ENCODE data around the gene ZFR. TPM values are rescaled to one million over a fixed set of nuclear protein-coding genes. Genes with fewer than 3 reads are reported as not detected.

ZFR gene
- polyA plus RNA-seq, 1 of the 3 experiments (the other 2 are of a cell fraction): 24.6 TPM

DNA sequence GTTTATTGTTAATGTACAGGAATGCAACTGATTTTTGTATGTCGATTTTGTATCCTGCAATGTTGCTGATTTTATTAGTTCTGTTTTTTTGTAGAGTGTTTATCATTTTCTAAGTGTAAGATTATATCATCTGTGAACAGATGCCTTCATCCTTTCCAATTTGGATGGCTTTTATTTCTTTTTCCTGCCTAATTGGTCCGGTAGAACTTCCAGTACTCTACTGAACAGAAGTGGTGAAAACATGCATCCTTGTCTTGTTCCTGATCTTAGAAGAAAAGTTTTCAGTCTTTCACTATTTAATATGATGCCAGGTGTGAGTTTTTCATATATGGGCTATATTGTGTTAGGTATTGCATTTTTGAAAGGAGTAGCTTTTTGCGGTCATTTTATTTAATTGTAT is 42.5 kb upstream of the ZFR start:
- DNase-seq: no peak
- ChIA-PET POLR2A (no interaction called here), CTCF (interaction anchor here (2.6 to 6.6 kb wide), 2 partner anchors 102 to 254 kb away, joined by 8 to 183 read pairs; no protein-coding TSS in a partner anchor)
- H3K27ac ChIP-seq (ENCODE audit: low read depth in 2 of 2, low read length in 1 of 2): no peak overlapping the region
- no peak overlapping the region for H3K9ac ChIP-seq
- peaks cover 5 to 7% of the 10 kb centered on the region in 2 experiments; a peak in 3 of 4 replicates for H3K4me1 ChIP-seq (ENCODE audit: control insufficient read depth in 1 of 2, insufficient read depth in 2 of 2, low read depth in 1 of 2, low read length in 1 of 2)
- TF ChIP-seq FOXJ3 (CRISPR knock-in tag; IDR thresholded peaks at IDR 0.05): no peak
- no peak for TF ChIP-seq MXI1 (IDR thresholded peaks at IDR 0.05; ENCODE audit: low read depth, low read length)
- no peak for TF ChIP-seq RXRA (IDR thresholded peaks at IDR 0.05; ENCODE audit: borderline replicate concordance, low read depth)
- TF ChIP-seq POLR2AphosphoS5 (IDR thresholded peaks at IDR 0.05; ENCODE audit: low read depth, low read length): no peak
- TF ChIP-seq TCF12 (IDR thresholded peaks at IDR 0.05): no peak
- no peak for TF ChIP-seq FOXM1 (IDR thresholded peaks at IDR 0.05; ENCODE audit: low read depth)
- TF ChIP-seq, protein P1, sequence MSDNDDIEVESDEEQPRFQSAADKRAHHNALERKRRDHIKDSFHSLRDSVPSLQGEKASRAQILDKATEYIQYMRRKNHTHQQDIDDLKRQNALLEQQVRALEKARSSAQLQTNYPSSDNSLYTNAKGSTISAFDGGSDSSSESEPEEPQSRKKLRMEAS (IDR thresholded peaks at IDR 0.05; ENCODE audit: low read depth): no peak
- TF ChIP-seq MEF2A (IDR thresholded peaks at IDR 0.05; ENCODE audit: borderline replicate concordance, low read depth): no peak
- TF ChIP-seq GABPA (IDR thresholded peaks at IDR 0.05; ENCODE audit: low read depth): no peak
- no peak for TF ChIP-seq RAD21 (IDR thresholded peaks at IDR 0.05; ENCODE audit: low read length)
- no peak for TF ChIP-seq EZH2phosphoT487 (IDR thresholded peaks at IDR 0.05; ENCODE audit: borderline replicate concordance, low read depth)
- H3K4me2 ChIP-seq: no peak overlapping the region
- no peak overlapping the region for H2AFZ ChIP-seq (ENCODE audit: low read depth)
- H3K9me3 ChIP-seq: no peaks in the 10 kb centered on the region
- H3K36me3 ChIP-seq (replicated peaks in 1 of 2; ENCODE audit: control insufficient read depth in 1 of 2, insufficient read depth in 2 of 2, low read length in 1 of 2): no peaks in the 10 kb centered on the region
- 68% methylated on average over 3 of the region's 3 CpGs for WGBS (ENCODE audit: low lambda C conversion rate)
- H3K27me3 ChIP-seq (ENCODE audit: insufficient read depth): no peaks in the 10 kb centered on the region
- H4K20me1 ChIP-seq (ENCODE audit: insufficient read depth): no peaks in the 10 kb centered on the region
- H3K4me3 ChIP-seq (ENCODE audit: low read depth in 2 of 2, low read length in 1 of 2): no peak overlapping the region
- H3K79me2 ChIP-seq (ENCODE audit: insufficient read depth): no peaks in the 10 kb centered on the region
- H3K9me2 ChIP-seq: no peaks in the 10 kb centered on the region
- peaks cover 3% of the 10 kb centered on the region for H3F3A ChIP-seq (replicated peaks; ENCODE audit: insufficient read depth)

DNA sequence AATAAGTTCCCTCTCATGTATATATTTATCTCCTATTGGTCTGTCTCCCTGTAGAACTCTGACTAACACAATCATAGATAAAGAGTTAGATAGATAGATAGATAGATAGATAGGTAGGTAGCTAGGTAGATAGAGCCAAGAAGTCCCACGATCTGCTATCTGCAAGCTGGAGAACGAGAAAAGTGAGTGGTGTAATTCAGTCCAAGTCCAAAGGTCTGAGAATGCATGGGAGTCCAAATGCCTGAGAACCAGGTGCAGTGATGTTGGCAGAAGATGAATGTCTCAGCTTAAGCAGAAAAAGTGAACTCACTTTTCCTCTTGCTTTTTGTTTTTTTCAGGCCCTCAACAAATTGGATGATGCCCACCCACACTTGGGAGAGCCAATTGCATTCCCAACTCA is 37.7 kb upstream of the ZFR start:
- Histone ChIP-seq H3K9me3 (no peaks in the 10 kb centered on the region), H3K4me2 (no peak overlapping the region), H3K4me3 (ENCODE audit: low read depth in 2 of 2, low read length in 1 of 2) (no peak overlapping the region), H3K9me2 (no peaks in the 10 kb centered on the region), H4K20me1 (ENCODE audit: insufficient read depth) (no peaks in the 10 kb centered on the region), H2AFZ (ENCODE audit: low read depth) (no peak overlapping the region), H3K9ac (no peak overlapping the region), H3K27me3 (ENCODE audit: insufficient read depth) (no peaks in the 10 kb centered on the region), H3K27ac (ENCODE audit: low read depth in 2 of 2, low read length in 1 of 2) (no peak overlapping the region), H3K4me1 (ENCODE audit: control insufficient read depth in 1 of 2, insufficient read depth in 2 of 2, low read depth in 1 of 2, low read length in 1 of 2) (no peaks in the 10 kb centered on the region), H3K36me3 (replicated peaks in 1 of 2; ENCODE audit: control insufficient read depth in 1 of 2, insufficient read depth in 2 of 2, low read length in 1 of 2) (no peaks in the 10 kb centered on the region), H3F3A (replicated peaks; ENCODE audit: insufficient read depth) (no peaks in the 10 kb centered on the region), H3K79me2 (ENCODE audit: insufficient read depth) (no peaks in the 10 kb centered on the region)
- ChIA-PET POLR2A (no interaction called here), CTCF (interaction anchor here (0.8 to 5.3 kb wide), 2 partner anchors 108 to 153 kb away, joined by 4 to 28 read pairs; no protein-coding TSS in a partner anchor)
- DNase-seq: no peak
- WGBS (ENCODE audit: low lambda C conversion rate): 50% methylated on average over 2 of the region's 2 CpGs
- TF ChIP-seq YY1 (IDR thresholded peaks at IDR 0.05; ENCODE audit: low read depth) (no peak), JUND (IDR thresholded peaks at IDR 0.05) (no peak), MEF2A (IDR thresholded peaks at IDR 0.05; ENCODE audit: borderline replicate concordance, low read depth) (no peak), FOXM1 (IDR thresholded peaks at IDR 0.05; ENCODE audit: low read depth) (no peak), GATA2 (CRISPR knock-in tag; IDR thresholded peaks at IDR 0.05) (no peak), GABPA (IDR thresholded peaks at IDR 0.05; ENCODE audit: low read depth) (no peak), FOXJ3 (CRISPR knock-in tag; IDR thresholded peaks at IDR 0.05) (no peak), FOSL2 (IDR thresholded peaks at IDR 0.05; ENCODE audit: borderline replicate concordance, low read depth) (no peak), TCF12 (IDR thresholded peaks at IDR 0.05) (no peak), ELF1 (IDR thresholded peaks at IDR 0.05) (no peak), MXI1 (IDR thresholded peaks at IDR 0.05; ENCODE audit: low read depth, low read length) (no peak), RFX5 (IDR thresholded peaks at IDR 0.05; ENCODE audit: low read length) (no peak)
- TF ChIP-seq, protein P2, sequence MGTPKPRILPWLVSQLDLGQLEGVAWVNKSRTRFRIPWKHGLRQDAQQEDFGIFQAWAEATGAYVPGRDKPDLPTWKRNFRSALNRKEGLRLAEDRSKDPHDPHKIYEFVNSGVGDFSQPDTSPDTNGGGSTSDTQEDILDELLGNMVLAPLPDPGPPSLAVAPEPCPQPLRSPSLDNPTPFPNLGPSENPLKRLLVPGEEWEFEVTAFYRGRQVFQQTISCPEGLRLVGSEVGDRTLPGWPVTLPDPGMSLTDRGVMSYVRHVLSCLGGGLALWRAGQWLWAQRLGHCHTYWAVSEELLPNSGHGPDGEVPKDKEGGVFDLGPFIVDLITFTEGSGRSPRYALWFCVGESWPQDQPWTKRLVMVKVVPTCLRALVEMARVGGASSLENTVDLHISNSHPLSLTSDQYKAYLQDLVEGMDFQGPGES (IDR thresholded peaks at IDR 0.05; ENCODE audit: low read depth, low read length): no peak
- TF ChIP-seq, protein P3, sequence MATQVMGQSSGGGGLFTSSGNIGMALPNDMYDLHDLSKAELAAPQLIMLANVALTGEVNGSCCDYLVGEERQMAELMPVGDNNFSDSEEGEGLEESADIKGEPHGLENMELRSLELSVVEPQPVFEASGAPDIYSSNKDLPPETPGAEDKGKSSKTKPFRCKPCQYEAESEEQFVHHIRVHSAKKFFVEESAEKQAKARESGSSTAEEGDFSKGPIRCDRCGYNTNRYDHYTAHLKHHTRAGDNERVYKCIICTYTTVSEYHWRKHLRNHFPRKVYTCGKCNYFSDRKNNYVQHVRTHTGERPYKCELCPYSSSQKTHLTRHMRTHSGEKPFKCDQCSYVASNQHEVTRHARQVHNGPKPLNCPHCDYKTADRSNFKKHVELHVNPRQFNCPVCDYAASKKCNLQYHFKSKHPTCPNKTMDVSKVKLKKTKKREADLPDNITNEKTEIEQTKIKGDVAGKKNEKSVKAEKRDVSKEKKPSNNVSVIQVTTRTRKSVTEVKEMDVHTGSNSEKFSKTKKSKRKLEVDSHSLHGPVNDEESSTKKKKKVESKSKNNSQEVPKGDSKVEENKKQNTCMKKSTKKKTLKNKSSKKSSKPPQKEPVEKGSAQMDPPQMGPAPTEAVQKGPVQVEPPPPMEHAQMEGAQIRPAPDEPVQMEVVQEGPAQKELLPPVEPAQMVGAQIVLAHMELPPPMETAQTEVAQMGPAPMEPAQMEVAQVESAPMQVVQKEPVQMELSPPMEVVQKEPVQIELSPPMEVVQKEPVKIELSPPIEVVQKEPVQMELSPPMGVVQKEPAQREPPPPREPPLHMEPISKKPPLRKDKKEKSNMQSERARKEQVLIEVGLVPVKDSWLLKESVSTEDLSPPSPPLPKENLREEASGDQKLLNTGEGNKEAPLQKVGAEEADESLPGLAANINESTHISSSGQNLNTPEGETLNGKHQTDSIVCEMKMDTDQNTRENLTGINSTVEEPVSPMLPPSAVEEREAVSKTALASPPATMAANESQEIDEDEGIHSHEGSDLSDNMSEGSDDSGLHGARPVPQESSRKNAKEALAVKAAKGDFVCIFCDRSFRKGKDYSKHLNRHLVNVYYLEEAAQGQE (IDR thresholded peaks at IDR 0.05; ENCODE audit: low read depth, low read length): no peak
- TF ChIP-seq, protein P1 (IDR thresholded peaks at IDR 0.05; ENCODE audit: low read depth): no peak
